ENCODE data around the gene MVD.

GRCh38 chr16:88633684-88634140, 29.2 kb downstream of the MVD start:
- TF ChIP-seq CTCF (conservative IDR thresholded peaks at IDR 0.05 in 1 of 2, IDR thresholded peaks at IDR 0.05 in 1 of 2; ENCODE audit: extremely low read depth in 1 of 2, insufficient read depth in 1 of 2, low read depth in 1 of 2, low read length in 2 of 2) (peak; percentile 35 to 42), EZH2 (IDR thresholded peaks at IDR 0.05; ENCODE audit: borderline replicate concordance, low read length) (no peak)
